Pons (tissue), 1 donor: ENCODE results near the gene AKR1E2.

Experiments
- DNase-seq: peaks from one replicate; pipeline ENCODE4 v3.0.0-alpha.2; 2016; ENCODE audit warnings: low spot score

Gene AKR1E2

GRCh38 chr10:4825868-4826791 is at the start of gene AKR1E2:
Gene AKR1E2, plus strand, starts transcription at chr10:4826207. Its CDS starts 118 bp downstream, at chr10:4826325.
- DNase-seq: peak; percentile 28

GRCh38 chr10:4776234-4776638 is 49.8 kb upstream of the AKR1E2 start:
- no peak for DNase-seq

- DNase-seq: no peak
Measured at GRCh38 chr10:4778761-4779160, 47.2 kb upstream of the AKR1E2 start.

GRCh38 chr10:4780091-4780490 is 45.9 kb upstream of the AKR1E2 start:
- no peak for DNase-seq

GRCh38 chr10:4780782-4781181 is 45.2 kb upstream of the AKR1E2 start:
- DNase-seq: no peak

- DNase-seq: no peak
Measured at GRCh38 chr10:4781955-4782354, 44.1 kb upstream of the AKR1E2 start.

- no peak for DNase-seq
Measured at GRCh38 chr10:4784667-4785333, 41.2 kb upstream of the AKR1E2 start.

GRCh38 chr10:4786043-4786839 is 39.8 kb upstream of the AKR1E2 start:
- DNase-seq: no peak

- no peak for DNase-seq
Measured at GRCh38 chr10:4790045-4790444, 36.0 kb upstream of the AKR1E2 start.

- DNase-seq: no peak
Measured at GRCh38 chr10:4790922-4791321, 35.1 kb upstream of the AKR1E2 start.

GRCh38 chr10:4792381-4792780 is 33.6 kb upstream of the AKR1E2 start:
- no peak for DNase-seq

- no peak for DNase-seq
Measured at GRCh38 chr10:4801405-4801804, 24.6 kb upstream of the AKR1E2 start.

GRCh38 chr10:4802711-4803487 is 23.1 kb upstream of the AKR1E2 start:
- DNase-seq: no peak

- DNase-seq: no peak
Measured at GRCh38 chr10:4803822-4804221, 22.2 kb upstream of the AKR1E2 start.

- no peak for DNase-seq
Measured at GRCh38 chr10:4804465-4804864, 21.5 kb upstream of the AKR1E2 start.

GRCh38 chr10:4806534-4806933 is 19.5 kb upstream of the AKR1E2 start:
- no peak for DNase-seq

GRCh38 chr10:4807761-4808507 is 18.1 kb upstream of the AKR1E2 start:
- no peak for DNase-seq

GRCh38 chr10:4809156-4809555 is 16.9 kb upstream of the AKR1E2 start:
- DNase-seq: no peak

- DNase-seq: no peak
Measured at GRCh38 chr10:4810092-4810491, 15.9 kb upstream of the AKR1E2 start.

GRCh38 chr10:4812046-4812445 is 14.0 kb upstream of the AKR1E2 start:
- no peak for DNase-seq

GRCh38 chr10:4813023-4813422 is 13.0 kb upstream of the AKR1E2 start:
- DNase-seq: no peak
